SKM-1 treated with dmso at 0.1 percent for 144 hours (cell line): ENCODE results near the gene MAGI3.

ENCODE experiments used
- DNase-seq: peaks from one replicate; lab custom pipeline; 2025; ENCODE audit not compliant: unreplicated experiment; lab: John Stamatoyannopoulos, UW

MAGI3 gene

DNA sequence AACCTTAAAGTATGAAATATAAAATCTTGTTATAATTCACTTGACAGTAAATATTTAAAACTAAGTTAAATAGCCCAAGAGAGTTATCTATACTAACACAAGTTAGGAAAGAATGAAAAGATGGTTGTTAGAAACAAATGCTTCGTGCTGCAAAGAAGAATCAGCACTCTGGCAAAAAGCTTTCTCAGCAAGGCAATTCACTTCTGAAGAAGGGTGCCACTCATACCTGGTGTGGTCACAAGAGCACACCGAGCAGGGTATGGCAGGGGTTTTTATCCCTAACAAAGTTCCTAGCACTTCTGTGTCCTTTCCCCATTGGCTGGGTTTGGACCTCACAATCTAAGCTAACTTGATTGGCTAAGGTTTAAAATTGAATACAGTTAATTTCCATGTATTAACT is 121.0 kb downstream of the MAGI3 start:
- no peak for DNase-seq

DNA sequence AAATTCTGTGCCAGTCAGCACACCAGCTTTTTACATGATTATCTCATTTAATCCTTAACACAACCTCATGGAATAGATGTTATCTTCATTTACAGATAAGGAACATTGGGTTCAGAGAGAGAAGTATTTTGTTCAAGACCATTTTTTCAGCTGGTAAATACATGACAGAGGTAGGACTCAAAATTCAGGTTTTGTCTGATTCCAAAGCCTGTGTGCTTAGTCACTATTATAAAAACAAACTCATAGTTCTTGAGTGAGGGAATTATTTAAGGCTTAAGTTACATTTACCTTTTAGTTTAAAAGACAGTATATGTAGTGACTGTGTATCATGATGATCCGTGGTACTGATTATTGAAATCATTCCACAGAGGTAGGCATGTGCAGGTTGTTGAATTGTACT is 125.2 kb downstream of the MAGI3 start:
- DNase-seq = no peak

DNA sequence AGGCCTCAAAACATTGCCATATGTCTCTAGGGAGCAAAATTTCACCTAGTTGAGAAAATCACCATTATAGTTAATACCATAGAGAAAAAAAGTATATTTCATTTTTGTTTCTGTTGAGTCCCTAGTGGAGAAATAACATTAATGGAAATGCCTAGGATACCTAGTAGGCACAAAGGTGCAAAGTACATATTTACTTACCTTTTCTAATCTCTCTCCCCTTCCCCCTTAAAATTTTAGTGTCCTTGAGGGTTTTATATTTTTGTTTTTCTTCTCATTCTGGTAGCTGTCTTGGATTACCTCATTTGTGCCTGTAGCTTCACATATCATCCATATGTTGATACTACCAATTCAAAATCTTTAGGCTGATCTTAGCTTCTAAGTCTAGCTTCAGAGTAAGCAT is 127.0 kb downstream of the MAGI3 start:
- DNase-seq = no peak

GRCh38 chr1:113517983-113518382 is 127.7 kb downstream of the MAGI3 start:
- no peak for DNase-seq

GRCh38 chr1:113519556-113519955 is 129.2 kb downstream of the MAGI3 start:
- DNase-seq = no peak

- no peak for DNase-seq
Measured at GRCh38 chr1:113530021-113530420, 139.7 kb downstream of the MAGI3 start.

GRCh38 chr1:113531321-113531720 is 141.0 kb downstream of the MAGI3 start:
- DNase-seq = no peak

- no peak for DNase-seq
Measured at GRCh38 chr1:113533061-113533460, 142.7 kb downstream of the MAGI3 start.

GRCh38 chr1:113534130-113534817 is 144.0 kb downstream of the MAGI3 start:
- no peak for DNase-seq

DNA sequence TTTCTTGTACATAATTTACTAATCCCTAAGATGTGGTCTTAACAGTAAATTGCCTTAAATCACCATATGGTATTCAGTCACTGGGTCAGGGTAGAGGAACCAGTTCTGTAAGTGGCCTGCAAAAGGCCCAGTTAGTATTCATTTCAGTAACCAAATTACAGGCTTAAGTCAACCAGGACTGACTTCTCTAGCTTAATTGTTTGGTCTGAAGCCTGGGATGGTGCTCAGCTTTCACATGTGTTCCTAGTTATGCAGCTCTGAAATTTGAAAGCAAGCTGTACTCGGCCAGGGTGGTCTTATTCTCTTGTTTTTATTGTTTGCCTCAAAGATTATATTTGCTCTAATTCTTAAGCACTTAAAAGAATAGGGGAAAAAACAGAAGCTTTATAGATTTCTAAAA is 144.6 kb downstream of the MAGI3 start:
- DNase-seq = no peak

GRCh38 chr1:113536182-113536780 is 146.0 kb downstream of the MAGI3 start:
- DNase-seq = no peak

- DNase-seq = no peak
Measured at GRCh38 chr1:113538225-113538624, 147.9 kb downstream of the MAGI3 start.

DNA sequence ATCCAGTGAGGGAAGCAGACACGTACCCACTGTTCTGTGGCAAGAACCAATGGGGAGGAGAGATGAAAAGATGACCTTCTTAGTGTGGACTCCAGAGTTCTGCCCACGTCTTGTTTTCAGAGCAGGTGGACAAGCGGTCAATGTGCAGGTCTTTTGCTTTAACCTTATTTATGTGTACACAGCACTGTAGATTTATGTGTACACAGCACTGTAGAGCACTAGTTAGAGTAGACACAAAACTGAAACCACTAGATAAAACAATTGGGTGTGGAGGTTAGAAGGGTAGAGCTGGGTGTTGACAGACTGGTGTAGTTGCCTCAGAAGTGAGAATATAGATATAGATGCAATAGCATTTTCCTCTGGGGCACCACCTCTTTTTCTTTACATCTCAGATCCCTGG is 150.0 kb downstream of the MAGI3 start:
- DNase-seq = no peak

GRCh38 chr1:113541106-113541505 is 150.8 kb downstream of the MAGI3 start:
- DNase-seq = no peak

DNA sequence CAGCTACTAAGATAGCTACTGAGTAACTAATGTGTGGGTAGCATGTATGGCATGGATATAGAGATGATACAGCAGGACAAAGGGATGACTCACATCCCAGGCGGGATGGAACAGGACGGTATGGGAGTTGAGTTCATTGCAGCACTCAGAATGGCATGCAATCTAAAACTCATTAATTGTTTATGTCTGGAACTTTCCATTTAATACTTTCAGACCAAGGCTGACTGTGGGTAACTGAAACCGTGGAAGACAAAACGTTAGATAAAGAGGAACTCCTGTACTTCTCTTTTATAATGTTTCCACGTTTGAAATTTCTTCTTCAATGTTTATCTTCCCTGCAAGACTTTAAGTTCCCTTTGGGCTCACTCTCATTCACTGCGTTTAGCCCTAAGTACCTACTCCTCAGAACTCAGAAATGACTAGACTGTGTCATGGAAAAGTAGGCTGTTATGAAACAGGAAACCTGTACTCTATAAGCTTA is 151.9 kb downstream of the MAGI3 start:
- peak; percentile 64 for DNase-seq

- DNase-seq = no peak
Measured at GRCh38 chr1:113543110-113543509, 152.8 kb downstream of the MAGI3 start.

DNA sequence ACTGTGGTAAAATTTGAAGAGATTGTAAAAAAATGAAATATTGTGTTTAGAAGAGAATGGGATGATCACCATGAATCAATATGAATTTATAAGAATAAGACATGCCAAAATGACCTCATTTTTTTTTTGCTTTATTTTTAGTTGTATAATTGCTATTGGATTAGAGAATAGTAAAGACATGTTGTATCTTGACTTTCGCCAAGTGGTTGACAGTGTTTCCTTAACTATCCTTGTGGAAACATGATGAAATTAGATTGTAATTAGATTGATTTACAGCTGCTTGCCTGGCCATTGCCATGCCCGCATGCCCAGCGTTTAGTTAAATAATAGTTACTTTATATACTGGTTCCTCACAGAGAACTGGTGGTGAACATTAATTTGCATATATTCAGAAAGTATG is 154.9 kb downstream of the MAGI3 start:
- DNase-seq = no peak

- no peak for DNase-seq
Measured at GRCh38 chr1:113545626-113546025, 155.3 kb downstream of the MAGI3 start.

DNA sequence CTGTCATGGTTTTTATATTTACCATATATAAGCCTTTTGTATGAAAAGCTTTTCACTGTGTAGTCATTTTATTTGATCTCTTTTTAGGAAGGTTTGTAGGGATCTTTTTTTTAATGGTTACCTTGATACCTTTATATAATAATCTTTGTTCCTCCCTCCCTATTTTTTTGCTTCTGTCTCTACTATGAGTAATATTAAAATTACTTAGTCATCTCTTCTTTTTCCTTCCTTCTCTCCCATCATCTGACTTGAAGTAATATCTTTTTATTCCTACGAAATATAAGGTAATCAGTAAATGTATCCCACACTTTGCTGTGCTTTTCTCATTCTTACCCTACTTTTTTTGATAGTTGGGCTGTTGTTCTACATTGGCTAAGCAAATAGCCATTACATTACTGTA is 161.4 kb downstream of the MAGI3 start:
- no peak for DNase-seq

DNA sequence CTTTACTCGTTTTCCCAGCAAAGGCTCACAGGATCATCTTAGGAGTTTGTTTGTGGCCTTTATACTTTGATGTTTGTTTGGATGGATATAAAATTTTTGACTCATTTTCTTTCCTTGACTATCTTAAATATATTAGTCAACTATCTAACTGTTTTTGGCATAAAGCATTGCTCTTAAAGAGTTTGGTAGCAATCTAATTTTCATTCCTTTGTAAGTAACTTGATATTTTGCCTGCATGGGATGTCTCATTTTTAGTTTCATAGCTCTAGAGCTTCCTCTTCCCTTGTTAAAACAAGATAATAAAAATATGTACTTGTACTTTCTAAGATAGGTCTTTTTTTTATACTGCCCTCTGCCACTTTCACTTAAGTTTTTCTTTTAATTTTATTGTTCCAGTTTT is 161.9 kb downstream of the MAGI3 start:
- no peak for DNase-seq

DNA sequence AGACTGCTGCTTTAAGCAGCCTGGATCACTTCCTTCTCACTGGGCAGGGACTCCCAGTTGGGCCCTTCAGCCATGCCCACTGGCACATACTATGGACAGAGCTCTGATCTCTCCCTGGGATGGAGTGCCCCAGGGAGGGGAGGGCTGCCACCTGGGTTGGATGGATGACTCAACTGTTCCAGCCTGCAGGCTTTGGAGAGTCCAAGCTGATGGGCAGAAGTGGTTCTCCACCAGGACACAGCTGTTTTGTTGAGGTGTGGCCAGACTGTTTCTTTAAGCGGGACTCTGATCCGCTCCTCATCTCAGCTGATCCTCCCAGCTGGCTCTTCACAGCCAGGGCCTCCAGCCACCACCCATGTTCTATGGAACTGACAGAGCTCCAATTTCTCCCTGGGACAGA is 166.9 kb downstream of the MAGI3 start:
- no peak for DNase-seq

DNA sequence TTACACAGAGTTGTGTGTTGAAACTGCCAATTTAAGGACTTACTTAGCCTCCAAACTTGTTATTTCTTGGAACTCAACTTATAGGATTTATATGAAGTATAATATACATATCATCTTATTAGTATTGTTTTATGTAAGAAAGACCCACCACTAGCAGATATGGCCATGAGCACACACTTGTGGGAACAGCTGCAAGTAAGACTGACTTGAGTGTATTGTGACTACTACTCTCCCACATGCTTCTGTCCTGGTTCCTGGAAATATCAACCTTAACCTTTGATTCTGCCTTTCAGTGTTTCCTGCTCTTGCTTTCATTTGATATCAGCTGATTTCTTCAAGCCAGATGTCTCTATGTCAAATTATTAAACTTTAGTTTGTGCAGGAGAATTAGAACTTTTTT is 175.3 kb downstream of the MAGI3 start:
- no peak for DNase-seq

GRCh38 chr1:113567427-113567826 is 177.1 kb downstream of the MAGI3 start:
- no peak for DNase-seq
